HG03103 (cell line): ENCODE measurements around the gene C11orf98.

Experiments
- ATAC-seq: cut with Tn5 transposase; IDR thresholded peaks from one replicate; pipeline ENCODE4 v1.9.1; 2021; ENCODE audit warnings: low read depth; ENCODE audit not compliant: unreplicated experiment

Gene C11orf98

DNA sequence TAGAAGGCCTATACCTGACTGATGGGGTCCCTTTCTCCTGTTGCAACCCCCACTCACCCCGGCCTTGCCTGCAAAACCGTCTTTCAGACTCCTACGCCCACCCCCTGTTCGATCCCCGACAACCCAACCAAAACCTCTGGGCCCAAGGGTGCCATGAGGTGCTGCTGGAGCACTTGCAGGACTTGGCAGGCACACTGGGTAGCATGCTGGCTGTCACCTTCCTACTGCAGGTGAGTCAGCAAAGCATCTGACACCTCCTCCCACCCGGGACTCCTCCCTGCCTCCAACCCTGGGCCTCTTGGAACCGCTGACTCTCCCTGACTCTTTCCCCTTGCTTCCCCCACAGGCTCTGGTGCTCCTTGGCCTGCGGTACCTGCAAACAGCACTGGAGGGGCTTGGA is 50.7 kb downstream of the C11orf98 start:
- ATAC-seq, result no peak

DNA sequence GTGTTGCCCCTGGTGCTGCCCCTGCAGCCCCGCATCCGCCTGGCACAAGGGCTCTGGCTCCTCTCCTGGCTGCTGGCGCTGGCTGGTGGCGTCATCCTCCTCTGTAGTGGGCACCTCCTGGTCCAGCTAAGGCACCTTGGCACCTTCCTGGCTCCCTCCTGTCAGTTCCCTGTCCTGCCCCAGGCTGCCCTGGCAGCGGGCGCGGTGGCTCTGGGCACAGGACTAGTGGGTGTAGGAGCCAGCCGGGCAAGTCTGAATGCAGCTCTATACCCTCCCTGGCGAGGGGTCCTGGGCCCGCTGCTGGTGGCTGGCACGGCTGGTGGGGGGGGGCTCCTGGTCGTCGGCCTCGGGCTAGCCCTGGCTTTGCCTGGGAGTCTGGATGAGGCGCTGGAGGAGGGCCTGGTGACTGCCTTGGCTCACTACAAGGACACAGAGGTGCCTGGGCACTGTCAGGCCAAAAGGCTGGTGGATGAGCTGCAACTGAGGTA is 51.7 kb downstream of the C11orf98 start:
- ATAC-seq, result no peak
